Measurements from ENCODE around the gene CNNM3.
A peak's percentile ranks its signal among the peaks of the same experiment; 100 is the strongest.

Gene CNNM3

DNA sequence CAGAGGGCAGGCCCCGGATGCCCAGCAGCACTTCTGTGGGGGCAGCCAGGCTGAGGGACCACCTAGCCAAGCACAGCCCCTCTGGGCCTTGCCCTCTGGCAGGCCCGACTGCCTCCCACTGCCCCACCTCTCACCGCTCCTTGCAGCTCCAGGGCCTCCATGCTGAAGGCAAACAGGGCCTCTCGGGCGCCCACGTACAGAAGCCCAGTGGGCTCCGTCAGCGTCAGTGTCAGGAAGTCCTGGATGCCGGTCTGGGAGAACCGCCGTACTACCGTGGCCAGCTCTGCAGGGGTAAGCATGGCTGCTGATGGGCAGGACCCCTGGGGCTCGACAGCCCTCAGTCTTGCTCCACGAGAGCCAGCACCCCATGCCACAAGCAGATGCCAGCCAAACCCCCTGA lies 50.1 kb downstream of the CNNM3 start:
- no peak for DNase-seq

DNA sequence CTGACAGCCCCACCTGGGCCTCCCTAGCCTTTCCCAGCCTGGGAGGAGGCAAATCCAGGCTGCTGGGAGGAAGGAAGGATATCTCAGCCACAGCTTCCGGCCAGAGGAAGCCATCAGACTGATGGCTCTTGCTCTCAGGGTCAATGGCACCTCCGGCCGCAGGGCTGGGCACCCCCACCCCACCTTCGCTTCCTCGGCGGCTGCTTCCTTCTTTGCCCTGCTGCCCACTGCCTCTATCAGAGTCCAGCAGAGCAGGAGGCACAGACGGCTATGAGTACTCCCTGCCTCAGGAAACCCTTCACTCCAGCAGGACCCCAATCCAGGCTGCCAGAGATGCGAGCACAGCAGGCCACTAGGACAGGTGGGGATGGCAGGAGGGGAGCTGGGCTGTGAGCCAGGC lies 50.5 kb downstream of the CNNM3 start:
- DNase-seq = no peak

DNA sequence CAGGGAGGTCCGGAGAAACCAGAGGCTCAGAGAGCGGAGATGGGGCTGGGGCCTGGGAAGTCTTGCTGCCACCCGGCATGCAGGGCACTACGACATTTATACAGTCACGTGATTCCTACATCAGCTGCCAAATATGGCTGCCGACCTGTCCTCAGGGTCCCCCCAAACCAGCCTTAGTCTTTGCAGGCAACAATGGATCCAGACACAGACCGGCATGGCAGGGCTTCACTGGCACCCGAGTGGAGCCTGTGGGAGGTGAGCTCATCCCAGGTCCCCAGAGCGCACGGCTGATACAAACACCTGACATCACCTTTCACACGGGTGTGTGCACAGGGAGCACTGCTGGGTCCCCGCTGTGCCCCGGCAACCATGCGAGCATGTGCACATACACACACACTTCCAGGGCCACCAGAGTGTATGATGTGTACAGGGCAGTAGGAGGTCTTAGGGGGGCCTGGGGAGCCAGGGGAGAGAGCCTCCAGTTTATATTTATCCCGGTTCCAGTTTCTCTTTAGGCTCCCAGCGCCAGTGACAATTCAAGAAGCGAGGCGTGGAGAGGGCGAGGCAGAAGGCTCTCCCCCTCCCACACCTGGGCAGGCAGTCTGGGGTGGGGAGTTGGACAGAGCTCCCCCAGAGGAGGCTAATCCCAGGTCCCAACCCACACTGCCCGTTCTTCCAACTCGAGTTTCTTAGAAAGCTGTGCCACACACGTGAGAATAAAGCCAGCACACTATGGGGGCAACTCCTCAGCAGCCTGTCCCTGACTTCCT lies 51.1 kb downstream of the CNNM3 start:
- no peak for DNase-seq

GRCh38 chr2:96867756-96868554 lies 51.9 kb downstream of the CNNM3 start:
- peak in 1 of 3 donors; percentile 67 for DNase-seq

- peak; percentile 57 to 76 (median 64) for DNase-seq
These were observed 52.6 kb downstream of the CNNM3 start for GRCh38 chr2:96868555-96869280.

GRCh38 chr2:96869281-96869821 lies 53.3 kb downstream of the CNNM3 start:
- DNase-seq = peak in 1 of 3 donors; percentile 40

DNA sequence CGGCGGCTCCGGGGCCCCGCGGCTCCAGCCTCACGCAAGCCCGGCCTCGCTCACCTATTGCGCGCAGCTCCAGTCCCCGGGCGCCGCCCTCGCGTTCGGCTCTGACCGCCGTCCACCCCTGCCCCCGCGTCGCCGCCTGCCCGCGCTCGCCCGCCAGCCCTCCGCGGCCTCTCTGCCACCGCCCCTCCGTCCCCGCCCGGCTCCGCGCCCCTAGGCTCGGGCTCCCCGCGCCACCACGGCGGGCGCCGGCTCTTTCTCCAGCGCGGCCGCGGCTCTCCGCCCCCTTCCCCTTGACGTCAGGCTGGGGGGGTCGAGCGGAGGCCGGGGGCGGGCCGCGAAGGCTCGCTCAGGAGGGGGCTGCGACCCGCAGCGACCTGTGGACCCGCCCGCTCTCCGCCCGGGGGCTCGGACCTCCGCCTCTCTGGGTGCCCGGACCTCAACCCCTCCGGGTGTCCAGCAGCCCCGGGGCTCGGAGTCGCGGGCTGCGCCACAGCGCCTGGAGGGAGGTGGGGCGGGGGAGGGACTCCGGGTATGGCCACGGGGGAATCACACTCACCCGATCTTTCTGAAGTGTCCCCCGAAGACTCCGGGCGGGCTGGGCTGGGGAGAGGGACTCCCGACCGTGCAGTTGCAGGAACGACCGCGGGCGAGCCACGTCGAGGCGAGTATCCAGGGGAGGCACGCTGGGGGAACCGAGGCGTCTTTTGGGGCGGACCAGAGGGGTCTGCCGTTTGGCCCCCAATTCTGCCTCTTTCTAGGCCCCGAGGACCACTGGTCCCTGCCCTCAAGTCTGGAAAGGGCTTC lies 54.0 kb downstream of the CNNM3 start, which contains the start of gene SEMA4C:
Gene SEMA4C (minus strand): TSS at position 259 of the 804 bp plus-strand sequence. CDS start 2,194 bp downstream, outside the sequence.
- peak in 1 of 3 donors; percentile 54 for DNase-seq

DNA sequence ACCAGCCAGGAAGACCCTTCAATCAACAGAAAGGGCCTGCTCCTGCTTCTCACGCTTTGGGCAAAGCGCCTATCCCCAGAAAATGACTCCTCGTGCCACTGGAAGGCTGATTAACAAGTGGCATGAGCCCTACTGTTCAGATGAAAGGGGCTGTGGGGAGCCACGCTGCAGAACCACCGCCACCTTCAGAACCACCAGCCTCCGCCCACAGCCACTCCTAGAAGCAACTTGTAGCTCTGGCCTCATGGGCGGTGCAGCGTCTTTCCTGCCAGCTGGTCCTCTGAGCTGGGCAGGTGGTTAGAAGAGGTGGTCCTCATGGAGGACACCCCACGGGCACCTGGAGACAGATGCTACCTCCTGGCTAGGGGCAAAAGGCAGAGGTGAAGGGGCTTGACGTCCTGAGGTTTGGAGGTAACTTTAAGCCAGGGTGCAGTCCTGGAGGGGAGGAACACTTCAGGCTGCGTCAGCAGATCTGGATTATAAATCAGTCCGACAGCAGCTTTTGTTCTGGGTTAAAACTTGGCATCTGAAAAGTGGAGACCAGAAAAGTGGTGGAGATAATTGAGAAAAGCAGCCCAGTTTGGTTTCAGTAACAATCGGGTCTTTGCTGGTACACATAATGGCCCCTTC lies 54.7 kb downstream of the CNNM3 start:
- peak in 1 of 3 donors; percentile 37 for DNase-seq

DNA sequence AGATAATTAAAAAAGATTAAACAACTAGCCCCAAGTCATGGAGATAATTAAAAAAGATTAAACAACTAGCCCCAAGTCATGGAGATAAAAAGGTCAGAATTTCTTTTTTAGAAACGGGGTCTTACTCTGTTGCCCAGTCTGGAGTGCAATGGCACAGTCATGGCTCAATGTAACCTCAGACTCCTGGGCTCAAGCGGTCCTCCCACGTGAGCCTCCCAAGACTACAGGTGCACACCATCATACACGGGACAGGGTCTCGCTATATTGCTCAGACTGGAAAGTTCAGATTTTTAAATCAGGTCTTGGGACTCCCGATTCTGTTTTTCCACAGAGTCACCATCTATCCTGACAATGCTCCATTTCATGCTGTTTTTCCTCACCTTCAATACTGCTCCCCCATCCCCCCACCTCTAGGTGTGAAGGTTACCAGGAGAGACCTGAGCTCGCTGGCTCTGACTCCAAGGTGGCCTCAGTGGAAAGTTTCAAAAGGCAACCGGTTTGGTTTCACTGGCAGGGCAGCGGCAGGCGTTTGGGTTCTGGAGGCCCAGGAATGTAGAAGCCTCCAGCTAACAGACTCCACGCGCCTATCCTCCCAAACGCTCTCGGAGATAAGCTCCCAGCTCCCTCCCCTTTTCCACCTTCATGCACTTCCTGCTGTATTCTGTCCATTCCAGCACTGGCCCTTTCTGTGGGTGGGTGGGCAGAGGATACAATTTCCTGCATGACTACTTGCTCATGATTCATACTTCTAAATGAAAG lies 56.7 kb downstream of the CNNM3 start:
- DNase-seq = no peak

DNA sequence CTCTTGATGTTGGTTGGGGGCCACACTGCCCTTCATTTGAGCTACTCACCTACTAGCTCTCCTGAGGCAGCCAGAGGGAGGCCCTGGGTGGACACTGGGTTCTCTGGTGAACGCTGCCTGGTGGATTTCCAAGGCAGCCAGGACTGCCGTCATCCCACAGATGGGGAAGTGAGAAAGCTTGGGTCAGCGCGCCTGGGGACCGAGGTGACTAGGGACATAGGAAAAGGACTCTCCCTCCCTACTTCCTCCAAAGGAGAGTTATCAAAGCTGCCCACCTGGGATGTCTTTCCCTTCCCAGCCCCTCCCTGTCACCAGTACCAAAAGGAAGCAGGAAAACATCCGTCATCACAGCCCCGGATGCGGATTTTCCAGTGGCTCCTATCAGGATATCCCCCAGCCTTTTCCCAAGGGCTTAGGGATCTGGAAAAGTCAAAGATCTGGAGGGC lies 57.6 kb downstream of the CNNM3 start:
- DNase-seq = peak; percentile 87 to 90 (median 87)

- DNase-seq = peak; percentile 62 to 70 (median 68)
These were observed 58.2 kb downstream of the CNNM3 start for GRCh38 chr2:96874198-96874831.

DNA sequence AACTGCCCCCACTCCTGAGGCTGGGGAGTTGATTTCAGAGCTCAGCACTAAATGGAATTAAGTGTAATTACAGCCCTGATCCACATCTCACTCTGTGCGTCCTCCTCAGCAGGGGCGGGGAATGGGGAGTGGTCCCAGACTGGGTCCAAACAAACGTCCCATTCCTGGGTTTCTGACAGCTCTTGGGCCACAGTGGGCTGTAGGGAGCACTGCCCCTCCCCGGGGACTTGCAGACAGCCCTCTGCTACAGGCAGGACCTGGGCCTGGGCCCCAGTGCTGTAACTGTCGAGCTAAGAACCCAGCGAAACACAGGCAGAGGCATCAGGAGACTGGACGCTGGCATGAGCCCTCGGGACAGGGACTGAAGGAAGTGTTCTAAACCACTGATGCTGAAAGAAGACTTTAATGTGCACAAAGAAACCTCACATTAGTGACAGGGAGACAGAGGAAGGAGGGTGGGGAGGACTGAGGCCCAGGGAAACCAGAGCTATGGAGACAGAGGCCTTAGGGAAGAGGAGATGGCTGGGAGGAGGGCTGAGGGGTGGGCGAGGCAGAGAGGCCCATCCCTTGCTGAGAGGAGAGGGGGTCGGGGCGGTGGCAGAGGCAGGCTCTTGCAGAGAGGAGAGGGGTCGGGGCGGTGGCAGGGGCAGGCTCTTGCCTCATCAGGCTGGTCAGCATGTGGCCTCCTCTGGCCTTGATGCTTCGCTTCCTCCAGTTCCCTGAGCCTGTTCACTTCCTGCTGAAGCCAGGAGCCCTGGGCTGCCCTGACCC lies 59.6 kb downstream of the CNNM3 start:
- DNase-seq = no peak

- DNase-seq = no peak
These were observed 60.4 kb downstream of the CNNM3 start for GRCh38 chr2:96876269-96877041.

GRCh38 chr2:96877042-96877451 lies 61.0 kb downstream of the CNNM3 start:
- no peak for DNase-seq

DNA sequence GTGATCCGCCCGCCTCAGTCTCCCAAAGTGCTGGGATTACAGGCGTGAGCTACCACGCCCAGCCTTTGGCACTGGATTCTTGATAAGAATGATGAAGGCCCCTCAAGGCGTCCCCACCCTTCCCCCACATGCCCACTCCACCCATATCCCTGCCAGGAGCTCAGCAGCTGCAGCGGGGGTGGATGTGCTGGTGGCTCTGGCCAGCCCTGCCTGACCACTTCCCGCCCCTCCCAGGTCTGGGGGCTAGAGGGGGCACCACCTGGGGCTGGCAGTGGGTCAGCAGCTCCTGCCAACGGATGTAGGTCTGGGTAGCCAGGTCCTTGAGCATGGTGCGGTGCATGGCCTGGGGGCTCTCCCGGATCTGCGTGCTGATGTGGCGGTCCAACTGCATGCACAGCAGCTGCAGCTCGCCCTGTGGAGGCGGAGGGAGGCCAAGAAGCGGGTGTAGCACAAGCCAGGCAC lies 61.6 kb downstream of the CNNM3 start:
- DNase-seq = no peak

DNA sequence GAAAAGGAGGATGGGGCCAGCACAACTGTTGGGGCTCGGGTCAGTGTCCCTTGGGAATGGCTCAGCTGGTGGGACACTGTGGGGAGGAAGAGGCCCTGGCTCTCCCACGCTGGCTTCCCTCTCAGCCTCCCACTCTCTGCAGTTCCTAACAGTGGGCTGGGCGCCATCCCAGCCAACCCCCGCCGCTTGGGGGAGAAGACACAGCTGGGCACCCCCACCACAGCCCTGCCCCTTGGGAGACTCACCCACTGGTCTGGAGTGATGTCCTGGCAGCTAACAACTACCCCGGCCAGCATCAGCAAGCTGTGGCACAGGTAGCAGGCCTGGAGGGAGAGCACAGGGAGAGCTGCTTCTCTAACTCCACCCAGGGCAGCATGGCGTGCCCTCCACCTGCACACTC lies 62.1 kb downstream of the CNNM3 start:
- no peak for DNase-seq

DNA sequence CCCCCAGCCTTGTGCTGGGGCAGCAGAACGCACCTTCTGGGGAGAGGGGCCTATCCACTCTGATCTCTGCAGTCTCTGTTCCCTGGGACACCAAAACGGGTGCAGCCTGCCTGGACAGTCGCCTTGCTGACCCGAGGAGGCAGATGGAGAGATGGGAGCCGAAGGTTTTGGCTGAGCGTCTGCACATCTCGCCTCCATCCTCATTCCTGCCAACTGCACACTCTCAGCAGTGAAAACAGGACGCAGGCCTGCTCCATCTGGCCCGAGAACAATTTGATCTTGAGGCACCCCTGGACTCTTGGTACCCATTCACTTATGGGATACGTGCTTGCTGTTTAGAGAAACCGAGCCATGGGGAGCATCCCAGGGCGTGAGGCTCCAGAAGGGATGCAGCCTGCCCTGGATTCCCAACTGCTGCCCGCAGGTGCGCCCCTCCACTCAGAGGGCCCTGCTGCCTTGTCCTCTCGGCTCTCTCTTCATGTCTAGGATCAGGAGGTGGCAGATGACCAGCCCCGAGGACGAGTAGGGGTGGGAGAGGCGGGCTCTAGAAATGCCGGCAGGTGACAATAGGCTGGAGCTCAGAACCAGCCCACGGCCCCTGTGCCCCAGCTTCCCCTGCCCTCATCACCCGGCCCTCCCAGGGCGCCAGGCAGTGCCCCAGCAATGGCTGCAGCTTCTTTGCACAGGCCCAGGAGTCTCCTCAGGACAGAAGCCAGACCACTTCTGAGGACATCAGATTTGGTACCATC lies 62.9 kb downstream of the CNNM3 start:
- no peak for DNase-seq
